ENCODE data around the gene PHACTR4.

GRCh38 chr1:28530456-28530855 is 160.9 kb downstream of the PHACTR4 start:
- TF ChIP-seq CTCF (IDR thresholded peaks at IDR 0.05): no peak
- no peak for TF ChIP-seq POLR2AphosphoS5 (IDR thresholded peaks at IDR 0.05)
